ENCODE results near the gene FYB2.

GRCh38 chr1:56755911-56756310 lies 63.3 kb downstream of the FYB2 start:
- TF ChIP-seq CTCF (IDR thresholded peaks at IDR 0.05) (no peak), POLR2A (IDR thresholded peaks at IDR 0.05) (no peak)
